Astrocyte (in vitro differentiated cells and primary cell): ENCODE measurements around the gene ABHD16B. TPM values are rescaled to one million over a fixed set of nuclear protein-coding genes. Genes with fewer than 3 reads are reported as not detected.
"Not testable (repeated sequence)": the region's sequence is repeated elsewhere in the genome, so short reads cannot be mapped to it uniquely, and the experiment has no call there.

Experiments used
- DNase-seq: peaks from one replicate; pipeline ENCODE4 v3.0.0-alpha.2; 2010; ENCODE audit warnings: low read depth
- FAIRE-seq: peaks from 2 replicates; lab custom pipeline; 2011; peaks lifted over from hg19 to GRCh38; lab: Jason Lieb, UNC
- H2AFZ ChIP-seq: 2 replicates; pipeline ENCODE4 v1.6.0; 2012; ENCODE audit warnings: low read depth, low read length, inconsistent platforms
- H3K27ac ChIP-seq: 2 replicates; pipeline ENCODE4 v1.5.1; 2011; ENCODE audit warnings: low read depth, low read length, inconsistent platforms
- H3K27me3 ChIP-seq: 2 replicates; pipeline ENCODE4 v1.6.0; 2011; ENCODE audit warnings: low read length, inconsistent platforms; ENCODE audit not compliant: insufficient read depth
- H3K36me3 ChIP-seq: 2 replicates; pipeline ENCODE4 v1.5.1; 2011; ENCODE audit warnings: low read length, inconsistent platforms; ENCODE audit not compliant: insufficient read depth
- H3K4me1 ChIP-seq: 2 replicates; pipeline ENCODE4 v1.5.1; 2011; ENCODE audit warnings: low read length, inconsistent platforms; ENCODE audit not compliant: insufficient read depth
- H3K4me2 ChIP-seq: 2 replicates; pipeline ENCODE4 v1.6.0; 2012; ENCODE audit warnings: low read length, inconsistent platforms
- H3K4me3 ChIP-seq: 2 replicates; pipeline ENCODE4 v1.5.1; 2011; ENCODE audit warnings: low read depth, mild to moderate bottlenecking, low read length, inconsistent platforms; ENCODE audit not compliant: insufficient read depth
- H3K79me2 ChIP-seq: 2 replicates; pipeline ENCODE4 v1.6.0; 2012; ENCODE audit warnings: mild to moderate bottlenecking, low read length, inconsistent platforms; ENCODE audit not compliant: insufficient read depth
- H3K9ac ChIP-seq: 2 replicates; pipeline ENCODE4 v1.6.0; 2012; ENCODE audit warnings: mild to moderate bottlenecking, low read length, inconsistent platforms
- H3K9me3 ChIP-seq: 2 replicates; pipeline ENCODE4 v1.5.1; 2012; ENCODE audit warnings: low read depth, mild to moderate bottlenecking, low read length, inconsistent platforms; ENCODE audit not compliant: insufficient read depth
- H4K20me1 ChIP-seq: 2 replicates; pipeline ENCODE4 v1.6.0; 2012; ENCODE audit warnings: low read length, inconsistent platforms; ENCODE audit not compliant: insufficient read depth
- H3K27ac Mint-ChIP-seq: one replicate; pipeline ENCODE4 v1.8.0; 2021; ENCODE audit warnings: mild to moderate bottlenecking, mixed read lengths; ENCODE audit not compliant: unreplicated experiment
- H3K27me3 Mint-ChIP-seq: one replicate; pipeline ENCODE4 v1.8.0; 2021; ENCODE audit warnings: low read depth, mixed read lengths; ENCODE audit not compliant: unreplicated experiment
- H3K36me3 Mint-ChIP-seq: one replicate; pipeline ENCODE4 v1.8.0; 2021; ENCODE audit warnings: low read depth, mixed read lengths; ENCODE audit not compliant: unreplicated experiment
- H3K4me1 Mint-ChIP-seq: one replicate; pipeline ENCODE4 v1.8.0; 2021; ENCODE audit warnings: low read depth, mixed read lengths; ENCODE audit not compliant: unreplicated experiment
- H3K4me3 Mint-ChIP-seq: one replicate; pipeline ENCODE4 v1.8.0; 2021; ENCODE audit warnings: mild to moderate bottlenecking, moderate library complexity, mixed read lengths; ENCODE audit not compliant: unreplicated experiment
- H3K9me3 Mint-ChIP-seq: one replicate; pipeline ENCODE4 v1.8.0; 2021; ENCODE audit warnings: mild to moderate bottlenecking, mixed read lengths; ENCODE audit not compliant: unreplicated experiment
- EZH2 ChIP-seq: IDR thresholded peaks from 2 replicates; pipeline ENCODE4 v1.6.1; 2012; ENCODE audit warnings: mild to moderate bottlenecking, low read length, inconsistent platforms; ENCODE audit not compliant: insufficient read depth
- total RNA-seq: library from RNA; stranded (reverse); gene quantifications from 2 replicates; pipeline ENCODE4 v1.2.1, GENCODE V29; 2021
- TF ChIP-seq, protein P1 (sequence below): IDR thresholded peaks from 2 replicates; pipeline ENCODE4 v1.5.1; 2011; ENCODE audit warnings: low read depth, mild to moderate bottlenecking, inconsistent platforms, low read length, moderate library complexity; ENCODE audit not compliant: insufficient read depth

ABHD16B gene
- total RNA-seq, 1 donor from 2014 or later: not detected

DNA sequence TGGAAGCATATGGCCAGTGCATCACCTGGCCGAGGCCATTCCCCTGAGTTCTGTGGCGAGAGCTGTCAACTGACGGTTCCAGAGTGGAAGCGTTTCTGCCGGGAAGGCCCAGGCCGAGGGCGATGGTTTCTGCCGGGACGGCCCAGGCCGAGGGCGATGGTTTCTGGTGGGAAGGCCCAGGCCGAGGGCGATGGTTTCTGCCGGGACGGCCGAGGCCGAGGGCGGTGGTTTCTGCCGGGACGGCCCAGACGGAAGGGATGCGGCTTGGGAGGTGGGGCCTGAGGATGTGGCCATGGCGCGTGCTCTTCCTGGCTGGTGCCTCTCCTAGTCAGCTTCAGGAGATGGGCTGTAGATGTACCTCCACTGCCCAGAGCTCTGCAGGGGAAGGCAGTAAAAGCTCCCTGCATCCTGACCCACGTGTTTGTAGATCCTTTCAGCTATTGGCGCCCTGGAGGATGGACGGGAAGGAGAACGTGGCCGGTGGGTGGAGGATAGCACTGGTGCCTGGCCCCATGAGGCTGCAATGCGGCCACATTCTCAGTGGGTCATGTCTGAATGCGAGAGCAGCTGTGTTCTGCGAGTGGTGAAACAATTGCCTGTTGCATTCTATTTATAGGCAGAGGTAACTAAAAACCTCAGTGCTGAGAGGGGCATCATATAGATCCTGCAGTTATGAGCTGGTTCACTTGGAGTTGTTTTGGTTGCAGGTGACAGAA is 16.6 kb downstream of the ABHD16B start:
- FAIRE-seq: no peak
- H3K27ac Mint-ChIP-seq: peak overlapping the region; percentile 26

DNA sequence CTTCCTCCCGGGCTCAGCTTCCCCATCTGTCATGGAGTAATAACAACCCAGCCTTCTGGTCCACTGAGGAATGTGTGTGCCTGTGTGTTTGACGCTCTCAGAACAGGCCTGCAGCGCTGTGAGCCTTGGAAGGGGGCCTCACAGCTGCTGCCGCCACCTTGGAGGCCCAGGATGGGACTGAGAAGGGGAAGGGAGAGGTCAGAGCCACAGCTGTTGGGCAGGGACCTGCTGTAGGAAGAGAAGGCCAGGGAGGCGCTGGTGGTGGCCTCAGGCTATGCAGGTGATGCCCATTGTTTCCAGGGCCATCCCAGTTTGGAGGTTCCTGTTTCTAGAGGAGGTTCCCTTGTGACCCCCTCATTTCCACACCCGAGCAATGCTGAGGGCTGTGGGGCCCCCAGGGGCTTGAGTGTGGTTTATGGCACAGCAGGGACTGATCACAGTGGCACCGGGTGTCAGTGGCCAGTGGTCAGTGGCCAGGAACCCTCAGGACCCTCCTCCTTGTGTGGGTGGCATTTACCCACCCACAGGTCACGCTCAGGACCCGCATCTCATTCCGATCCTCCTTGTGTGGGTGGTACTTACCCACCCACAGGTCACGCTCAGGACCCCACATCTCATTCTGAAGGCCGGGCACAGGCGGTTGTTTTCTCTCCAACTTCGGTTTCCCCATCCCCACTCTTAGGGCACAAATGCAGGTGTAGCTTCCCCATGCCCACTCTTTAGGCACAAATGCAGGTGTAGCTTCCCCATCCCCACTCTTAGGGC is 17.8 kb downstream of the ABHD16B start:
- H3K79me2 ChIP-seq: peaks cover 75% of the 10 kb centered on the region
- no peak overlapping the region for H3K4me3 ChIP-seq
- no peaks in the 10 kb centered on the region for H3K4me1 ChIP-seq
- no peak overlapping the region for H3K27ac Mint-ChIP-seq
- H3K9me3 ChIP-seq: no peaks in the 10 kb centered on the region
- no peak overlapping the region for H3K27ac ChIP-seq
- FAIRE-seq: no peak
- no peak for TF ChIP-seq EZH2
- TF ChIP-seq, protein P1, sequence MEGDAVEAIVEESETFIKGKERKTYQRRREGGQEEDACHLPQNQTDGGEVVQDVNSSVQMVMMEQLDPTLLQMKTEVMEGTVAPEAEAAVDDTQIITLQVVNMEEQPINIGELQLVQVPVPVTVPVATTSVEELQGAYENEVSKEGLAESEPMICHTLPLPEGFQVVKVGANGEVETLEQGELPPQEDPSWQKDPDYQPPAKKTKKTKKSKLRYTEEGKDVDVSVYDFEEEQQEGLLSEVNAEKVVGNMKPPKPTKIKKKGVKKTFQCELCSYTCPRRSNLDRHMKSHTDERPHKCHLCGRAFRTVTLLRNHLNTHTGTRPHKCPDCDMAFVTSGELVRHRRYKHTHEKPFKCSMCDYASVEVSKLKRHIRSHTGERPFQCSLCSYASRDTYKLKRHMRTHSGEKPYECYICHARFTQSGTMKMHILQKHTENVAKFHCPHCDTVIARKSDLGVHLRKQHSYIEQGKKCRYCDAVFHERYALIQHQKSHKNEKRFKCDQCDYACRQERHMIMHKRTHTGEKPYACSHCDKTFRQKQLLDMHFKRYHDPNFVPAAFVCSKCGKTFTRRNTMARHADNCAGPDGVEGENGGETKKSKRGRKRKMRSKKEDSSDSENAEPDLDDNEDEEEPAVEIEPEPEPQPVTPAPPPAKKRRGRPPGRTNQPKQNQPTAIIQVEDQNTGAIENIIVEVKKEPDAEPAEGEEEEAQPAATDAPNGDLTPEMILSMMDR: no peak
- no peak overlapping the region for H3K4me3 Mint-ChIP-seq
- no peak overlapping the region for H3K4me2 ChIP-seq
- H3K9ac ChIP-seq: no peak overlapping the region
- H3K9me3 Mint-ChIP-seq: no peaks in the 10 kb centered on the region
- H3K27me3 Mint-ChIP-seq: no peaks in the 10 kb centered on the region
- peaks cover 13% of the 10 kb centered on the region for H3K36me3 Mint-ChIP-seq
- H3K27me3 ChIP-seq: no peaks in the 10 kb centered on the region
- H3K36me3 ChIP-seq: peaks cover 27% of the 10 kb centered on the region
- H3K4me1 Mint-ChIP-seq: no peaks in the 10 kb centered on the region
- H2AFZ ChIP-seq: no peak overlapping the region
- peaks cover 80% of the 10 kb centered on the region for H4K20me1 ChIP-seq
- no peak for DNase-seq

More for the DNA sequence above, 16.6 kb downstream of the ABHD16B start:
- H3K9ac ChIP-seq: no peak overlapping the region
- Mint-ChIP-seq H3K36me3 (peaks cover 13% of the 10 kb centered on the region), H3K27me3 (no peaks in the 10 kb centered on the region), H3K4me3 (peak overlapping the region; percentile 50), H3K4me1 (peaks cover 5% of the 10 kb centered on the region), H3K9me3 (no peaks in the 10 kb centered on the region)
- DNase-seq: no peak
- no peaks in the 10 kb centered on the region for H3K27me3 ChIP-seq
- TF ChIP-seq EZH2: no peak
- TF ChIP-seq, protein P1: no peak
- H3K36me3 ChIP-seq: peaks cover 24% of the 10 kb centered on the region
- peaks cover 70% of the 10 kb centered on the region for H3K79me2 ChIP-seq
- H3K4me1 ChIP-seq: peaks cover 9% of the 10 kb centered on the region
- no peak overlapping the region for H3K27ac ChIP-seq
- no peak overlapping the region for H2AFZ ChIP-seq
- H3K4me3 ChIP-seq: no peak overlapping the region
- H3K9me3 ChIP-seq: no peaks in the 10 kb centered on the region
- H4K20me1 ChIP-seq: peaks cover 76% of the 10 kb centered on the region
- H3K4me2 ChIP-seq: no peak overlapping the region

DNA sequence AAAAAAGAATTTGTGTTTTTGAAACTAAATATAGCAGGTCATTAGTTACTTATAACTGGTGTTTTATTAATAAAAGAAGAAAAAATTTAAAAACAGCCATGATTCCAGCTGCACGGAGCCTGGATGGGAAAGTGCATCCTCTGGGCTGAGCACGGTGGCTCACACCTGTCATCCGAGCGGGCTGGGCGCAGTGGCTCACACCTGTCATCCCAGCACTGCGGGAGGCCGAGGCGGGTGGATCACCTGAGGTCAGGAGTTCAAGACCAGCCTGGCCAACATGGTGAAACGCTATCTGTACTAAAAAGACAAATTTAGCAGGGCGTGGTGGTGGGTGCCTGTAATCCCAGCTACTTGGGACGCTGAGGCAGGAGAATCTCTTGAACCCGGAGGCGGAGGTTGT is 19.6 kb downstream of the ABHD16B start:
- not testable (repeated sequence) for H3K4me1 ChIP-seq, H3K27me3 Mint-ChIP-seq, H3K4me1 Mint-ChIP-seq, H3K4me3 ChIP-seq, H2AFZ ChIP-seq, H3K27me3 ChIP-seq, H3K9me3 Mint-ChIP-seq, H3K27ac Mint-ChIP-seq, H3K4me3 Mint-ChIP-seq, H3K9me3 ChIP-seq, H3K4me2 ChIP-seq, H3K27ac ChIP-seq, H3K9ac ChIP-seq, DNase-seq, FAIRE-seq
- peaks cover 78% of the 10 kb centered on the region for H3K79me2 ChIP-seq
- peaks cover 12% of the 10 kb centered on the region for H3K36me3 Mint-ChIP-seq
- peaks cover 84% of the 10 kb centered on the region for H4K20me1 ChIP-seq
- H3K36me3 ChIP-seq: peaks cover 20% of the 10 kb centered on the region
